ENCODE measurements around the gene MYL12B.

DNA sequence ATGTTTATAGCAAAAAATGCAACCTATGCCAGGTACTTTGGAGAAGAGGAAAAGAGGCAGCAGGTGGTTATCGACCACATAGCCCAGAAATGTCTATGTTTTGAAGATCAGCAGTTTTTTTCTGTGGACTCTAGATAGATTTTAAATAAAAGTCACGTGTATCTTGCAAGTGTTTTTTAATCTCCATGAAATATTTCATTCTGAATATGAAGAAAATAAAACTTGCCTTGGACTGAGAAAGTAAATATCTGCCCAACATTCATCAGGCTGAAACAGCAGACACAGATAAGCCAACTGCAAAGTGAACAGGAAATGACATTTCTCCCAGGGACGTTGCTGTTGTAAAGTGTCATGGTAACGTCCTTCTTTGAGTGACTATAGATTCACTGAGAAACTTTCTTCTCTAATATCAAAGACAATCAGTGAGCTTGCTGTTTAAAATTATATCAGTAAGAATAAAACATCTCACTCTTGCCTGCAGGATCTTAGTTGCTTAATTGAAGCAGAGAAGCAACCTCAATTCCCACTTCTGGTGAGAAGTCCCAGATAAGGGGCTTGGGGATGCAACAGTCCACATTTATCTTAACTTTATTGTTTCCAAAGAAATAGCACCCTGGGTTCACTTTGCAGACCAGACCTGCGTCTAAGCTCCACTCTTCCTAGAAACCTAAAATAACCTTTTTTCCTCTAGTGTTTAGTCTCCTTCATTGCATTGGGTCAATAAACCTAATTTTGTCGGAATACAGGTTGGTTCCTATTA is 48.5 kb upstream of the MYL12B start:
- TF ChIP-seq ZNF274 (IDR thresholded peaks at IDR 0.05; ENCODE audit: low read depth, low read length) (no peak), YY1 (IDR thresholded peaks at IDR 0.05; ENCODE audit: insufficient read depth, insufficient read length) (no peak), SUZ12 (IDR thresholded peaks at IDR 0.05; ENCODE audit: extremely low read depth, insufficient read depth, insufficient read length) (no peak)
